ENCODE data around the gene TECPR1. TPM values are rescaled to one million over a fixed set of nuclear protein-coding genes. Genes with fewer than 3 reads are reported as not detected.
"Not testable (repeated sequence)": the region's sequence is repeated elsewhere in the genome, so short reads cannot be mapped to it uniquely, and the experiment has no call there.

Gene TECPR1
- total RNA-seq, 1 experiment from 2014 or later: 21.5 TPM

GRCh38 chr7:98223898-98224700 lies 27.9 kb downstream of the TECPR1 start:
- ChIA-PET CTCF (no interaction called here), POLR2A (no interaction called here)
- H3K9me3 Mint-ChIP-seq: no peaks in the 10 kb centered on the region
- no peaks in the 10 kb centered on the region for H3K27me3 Mint-ChIP-seq (ENCODE audit: low read depth)
- H3K4me1 Mint-ChIP-seq: no peaks in the 10 kb centered on the region
- no peak overlapping the region for H3K4me3 Mint-ChIP-seq
- no peak overlapping the region for H3K27ac Mint-ChIP-seq
- DNase-seq (ENCODE audit: low spot score) (no peak), ATAC-seq (no peak)
- TF ChIP-seq ZNF512 (CRISPR knock-in tag; IDR thresholded peaks at IDR 0.05; ENCODE audit: borderline replicate concordance): no peak
- no peak for TF ChIP-seq ZNF425 (CRISPR knock-in tag; conservative IDR thresholded peaks at IDR 0.05)
- H3K36me3 Mint-ChIP-seq: no peaks in the 10 kb centered on the region

DNA sequence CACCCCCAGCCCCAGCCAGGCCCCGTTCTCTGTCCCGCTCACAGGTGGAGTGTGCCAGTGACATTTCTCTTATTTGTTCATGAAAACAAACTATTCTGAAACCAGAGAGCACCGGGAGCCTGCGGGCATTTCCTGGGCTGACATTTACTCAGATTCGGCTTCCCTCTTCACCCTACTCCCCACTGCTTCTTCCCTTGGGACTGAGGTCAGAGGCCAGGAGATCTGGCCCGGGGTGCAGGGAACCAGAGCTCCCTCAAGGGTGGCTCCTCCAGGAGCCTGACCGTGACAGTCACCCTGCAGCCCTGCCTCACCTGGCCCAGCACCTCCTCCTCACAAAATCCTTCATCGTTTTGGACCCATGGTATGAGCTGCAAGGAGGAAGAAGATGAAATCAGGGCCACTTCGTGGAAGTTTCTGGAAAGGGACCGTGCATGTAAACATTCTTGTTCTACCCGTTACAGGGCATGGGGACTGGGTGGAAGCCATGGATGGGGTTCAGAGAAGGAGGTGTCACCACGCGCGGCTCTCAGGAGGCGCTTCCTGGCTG lies 28.6 kb downstream of the TECPR1 start:
- DNase-seq (ENCODE audit: low spot score): no peak
- Mint-ChIP-seq H3K36me3 (no peaks in the 10 kb centered on the region), H3K27me3 (ENCODE audit: low read depth) (no peaks in the 10 kb centered on the region), H3K4me1 (peaks cover 1% of the 10 kb centered on the region), H3K27ac (peak overlapping the region; percentile 40), H3K4me3 (no peak overlapping the region), H3K9me3 (no peaks in the 10 kb centered on the region)
- no peak for ATAC-seq
- TF ChIP-seq ATF2 (CRISPR knock-in tag; IDR thresholded peaks at IDR 0.05; ENCODE audit: borderline replicate concordance, low read depth) (no peak), ETV6 (CRISPR knock-in tag; IDR thresholded peaks at IDR 0.05) (no peak)
- CTCF ChIA-PET: no interaction called here
- POLR2A ChIA-PET: no interaction called here

DNA sequence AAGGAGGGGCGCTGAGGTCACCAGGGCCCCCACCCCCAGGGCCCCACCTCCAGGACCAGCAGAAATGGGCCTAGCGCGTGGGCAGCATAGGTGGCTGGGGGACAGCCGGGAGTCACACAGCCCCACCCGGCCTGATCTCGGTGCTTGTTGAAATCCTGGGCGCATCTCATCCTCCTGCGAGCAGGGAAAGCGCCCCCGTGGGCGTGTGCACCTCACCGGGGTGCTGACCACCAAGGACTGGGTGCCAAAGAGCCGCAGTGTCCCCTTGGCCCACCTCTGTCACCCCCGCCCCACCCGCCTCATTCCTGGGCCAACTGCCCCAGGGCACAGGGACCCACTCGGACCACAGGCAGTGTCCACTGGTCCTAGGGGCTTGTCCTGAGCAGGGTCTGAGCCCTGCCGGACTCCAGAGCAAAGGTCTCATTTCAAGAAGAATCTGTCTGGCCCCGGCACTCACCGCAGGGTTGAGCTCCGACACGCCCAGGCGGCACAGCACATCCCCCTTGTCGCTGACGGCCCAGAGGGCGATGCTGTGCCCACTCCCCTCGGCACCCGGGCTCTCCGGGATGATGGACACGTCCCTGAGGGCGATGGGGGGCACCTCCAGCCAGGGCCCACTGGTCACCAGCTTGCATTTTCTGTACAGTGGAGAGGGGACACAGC lies 29.4 kb downstream of the TECPR1 start:
- POLR2A ChIA-PET: no interaction called here
- no peak for ATAC-seq

DNA sequence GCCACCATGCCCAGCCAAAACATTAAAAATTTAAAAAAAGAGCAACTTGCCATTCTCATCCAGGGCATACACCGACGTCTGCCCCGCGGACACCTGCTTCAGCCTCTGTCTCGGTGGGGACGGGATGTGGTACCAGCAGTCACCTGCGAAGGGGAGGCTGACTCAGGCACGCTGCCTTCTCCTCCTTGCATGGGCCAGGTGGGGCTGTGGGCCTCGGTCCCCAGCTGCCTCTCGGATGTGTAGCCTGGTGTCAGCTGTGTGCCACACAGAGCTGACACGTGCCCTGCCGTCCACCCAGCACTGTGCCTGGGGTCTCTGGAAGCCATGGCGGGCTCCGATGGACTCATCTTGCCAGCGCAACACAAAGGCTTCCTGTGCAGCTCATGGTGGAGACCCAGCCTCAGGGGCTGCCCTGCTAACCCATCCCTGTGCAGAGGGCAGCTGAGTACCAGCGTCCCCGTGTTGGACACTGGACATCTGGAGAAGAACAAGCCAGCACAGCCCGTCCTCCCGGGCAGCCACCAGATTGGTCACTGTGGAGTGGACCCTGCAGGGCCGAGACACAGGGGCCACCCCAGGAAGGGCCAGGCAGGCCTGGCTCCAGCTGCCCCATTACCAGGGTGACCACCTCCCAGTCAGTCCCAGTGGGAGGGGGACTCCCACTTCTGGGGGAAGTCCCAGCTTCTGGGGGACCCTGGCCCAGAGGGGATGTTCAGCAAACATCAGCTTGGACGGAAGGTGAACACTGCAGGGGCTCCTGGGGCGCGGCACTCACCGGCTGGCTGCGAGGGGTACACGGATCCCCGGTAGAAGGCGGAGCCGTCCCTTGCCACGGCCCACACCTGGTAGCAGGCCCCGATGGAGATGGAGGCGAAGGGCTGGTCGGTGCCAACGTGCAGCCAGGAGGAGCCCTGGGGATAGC lies 30.2 kb downstream of the TECPR1 start:
- ChIA-PET CTCF (interaction anchor here (0.7 kb wide), 1 partner anchor 66 kb away, joined by 4 read pairs; no protein-coding TSS in a partner anchor), POLR2A (no interaction called here)
- H3K27me3 Mint-ChIP-seq (ENCODE audit: low read depth): no peaks in the 10 kb centered on the region
- peaks cover 5% of the 10 kb centered on the region for H3K4me1 Mint-ChIP-seq
- H3K36me3 Mint-ChIP-seq: no peaks in the 10 kb centered on the region
- no peaks in the 10 kb centered on the region for H3K9me3 Mint-ChIP-seq
- H3K4me3 Mint-ChIP-seq: no peak overlapping the region
- no peak for DNase-seq (ENCODE audit: low spot score)
- ATAC-seq: no peak
- no peak overlapping the region for H3K27ac Mint-ChIP-seq
- TF ChIP-seq CTCF (IDR thresholded peaks at IDR 0.05): no peak
- TF ChIP-seq PREB (CRISPR knock-in tag; IDR thresholded peaks at IDR 0.05; ENCODE audit: borderline replicate concordance): no peak
- TF ChIP-seq GRHL2 (CRISPR knock-in tag; IDR thresholded peaks at IDR 0.05; ENCODE audit: insufficient replicate concordance, severe bottlenecking): no peak
- TF ChIP-seq ATF1 (CRISPR knock-in tag; IDR thresholded peaks at IDR 0.05): no peak
- no peak for TF ChIP-seq ZSCAN18 (CRISPR knock-in tag; IDR thresholded peaks at IDR 0.05)
- TF ChIP-seq NR1H2 (CRISPR knock-in tag; IDR thresholded peaks at IDR 0.05): no peak

More for the DNA sequence above, 29.4 kb downstream of the TECPR1 start:
- no peak for DNase-seq (ENCODE audit: low spot score)
- no peak overlapping the region for H3K4me3 Mint-ChIP-seq
- CTCF ChIA-PET: no interaction called here
- no peaks in the 10 kb centered on the region for H3K9me3 Mint-ChIP-seq
- no peak for TF ChIP-seq ESRRA (CRISPR knock-in tag; IDR thresholded peaks at IDR 0.05; ENCODE audit: borderline replicate concordance)
- no peaks in the 10 kb centered on the region for H3K27me3 Mint-ChIP-seq (ENCODE audit: low read depth)
- H3K4me1 Mint-ChIP-seq: peaks cover 5% of the 10 kb centered on the region
- H3K27ac Mint-ChIP-seq: no peak overlapping the region
- H3K36me3 Mint-ChIP-seq: no peaks in the 10 kb centered on the region

GRCh38 chr7:98219382-98219781 lies 32.6 kb downstream of the TECPR1 start:
- H3K4me1 Mint-ChIP-seq; POLR2A ChIA-PET; DNase-seq (ENCODE audit: low spot score); H3K9me3 Mint-ChIP-seq; H3K27ac Mint-ChIP-seq; H3K4me3 Mint-ChIP-seq; H3K27me3 Mint-ChIP-seq (ENCODE audit: low read depth); ATAC-seq; H3K36me3 Mint-ChIP-seq; CTCF ChIA-PET: not testable (repeated sequence)
